Measurements from ENCODE around the gene SGSM1.

The SGSM1 gene

GRCh38 chr22:24855794-24856193 is 49.8 kb downstream of the SGSM1 start:
- H3K4me3 ChIP-seq (ENCODE audit: low read depth, low read length): no peak overlapping the region
- H3K4me1 ChIP-seq: no peaks in the 10 kb centered on the region
- H3K36me3 ChIP-seq: peaks cover 5% of the 10 kb centered on the region
- no peaks in the 10 kb centered on the region for H3K27me3 ChIP-seq
- no peak for DNase-seq
- no peaks in the 10 kb centered on the region for H3K9me3 ChIP-seq
- TF ChIP-seq, protein P1, sequence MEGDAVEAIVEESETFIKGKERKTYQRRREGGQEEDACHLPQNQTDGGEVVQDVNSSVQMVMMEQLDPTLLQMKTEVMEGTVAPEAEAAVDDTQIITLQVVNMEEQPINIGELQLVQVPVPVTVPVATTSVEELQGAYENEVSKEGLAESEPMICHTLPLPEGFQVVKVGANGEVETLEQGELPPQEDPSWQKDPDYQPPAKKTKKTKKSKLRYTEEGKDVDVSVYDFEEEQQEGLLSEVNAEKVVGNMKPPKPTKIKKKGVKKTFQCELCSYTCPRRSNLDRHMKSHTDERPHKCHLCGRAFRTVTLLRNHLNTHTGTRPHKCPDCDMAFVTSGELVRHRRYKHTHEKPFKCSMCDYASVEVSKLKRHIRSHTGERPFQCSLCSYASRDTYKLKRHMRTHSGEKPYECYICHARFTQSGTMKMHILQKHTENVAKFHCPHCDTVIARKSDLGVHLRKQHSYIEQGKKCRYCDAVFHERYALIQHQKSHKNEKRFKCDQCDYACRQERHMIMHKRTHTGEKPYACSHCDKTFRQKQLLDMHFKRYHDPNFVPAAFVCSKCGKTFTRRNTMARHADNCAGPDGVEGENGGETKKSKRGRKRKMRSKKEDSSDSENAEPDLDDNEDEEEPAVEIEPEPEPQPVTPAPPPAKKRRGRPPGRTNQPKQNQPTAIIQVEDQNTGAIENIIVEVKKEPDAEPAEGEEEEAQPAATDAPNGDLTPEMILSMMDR (IDR thresholded peaks at IDR 0.05; ENCODE audit: low read depth, low read length): no peak

DNA sequence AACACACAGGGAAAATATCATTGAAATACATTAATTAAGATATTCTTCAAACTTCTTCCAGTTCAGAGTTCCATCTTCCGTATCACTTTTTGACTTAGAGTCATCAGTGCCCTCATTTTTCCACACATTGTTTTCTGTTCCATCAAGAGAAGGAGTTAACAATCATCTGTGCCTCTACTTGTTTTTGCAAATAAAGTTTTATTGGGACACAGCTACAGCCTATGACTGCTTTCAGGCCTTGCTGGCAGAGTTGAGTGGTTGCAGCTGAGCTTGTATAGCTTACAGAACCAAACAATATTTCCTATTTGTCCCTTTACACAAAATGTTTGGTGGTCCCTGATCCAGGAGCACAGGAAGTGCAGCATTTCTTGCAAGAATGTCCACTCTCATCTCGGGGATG is 51.6 kb downstream of the SGSM1 start:
- TF ChIP-seq, protein P1 (IDR thresholded peaks at IDR 0.05; ENCODE audit: low read depth, low read length): no peak
- no peak overlapping the region for H3K4me3 ChIP-seq (ENCODE audit: low read depth, low read length)
- peaks cover 5% of the 10 kb centered on the region for H3K36me3 ChIP-seq
- no peaks in the 10 kb centered on the region for H3K4me1 ChIP-seq
- no peaks in the 10 kb centered on the region for H3K9me3 ChIP-seq
- H3K27me3 ChIP-seq: no peaks in the 10 kb centered on the region
- DNase-seq: no peak

DNA sequence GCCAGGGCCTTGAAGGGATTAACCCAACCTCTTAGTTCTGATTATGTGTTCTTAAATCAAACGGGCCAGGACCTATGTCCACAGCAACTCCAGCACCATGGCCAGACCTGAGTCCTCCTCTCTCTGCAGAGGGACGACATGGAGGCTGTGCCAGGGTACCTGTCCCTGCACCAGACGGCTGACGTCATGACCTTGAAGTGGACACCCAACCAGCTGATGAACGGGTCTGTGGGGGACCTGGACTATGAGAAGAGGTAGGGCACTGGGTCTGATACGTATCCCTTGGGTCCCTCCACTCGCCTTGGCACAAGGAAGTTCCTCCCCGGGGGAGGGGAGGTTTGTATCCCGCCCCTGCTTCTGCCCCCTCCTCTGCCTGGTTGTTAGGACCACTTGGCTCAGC is 53.6 kb downstream of the SGSM1 start:
- Histone ChIP-seq H3K36me3 (peaks cover 5% of the 10 kb centered on the region), H3K9me3 (no peaks in the 10 kb centered on the region), H3K4me1 (no peaks in the 10 kb centered on the region), H3K27me3 (no peaks in the 10 kb centered on the region), H3K4me3 (ENCODE audit: low read depth, low read length) (no peak overlapping the region)
- TF ChIP-seq, protein P1 (IDR thresholded peaks at IDR 0.05; ENCODE audit: low read depth, low read length): no peak
- DNase-seq: no peak

GRCh38 chr22:24865508-24865907 is 59.5 kb downstream of the SGSM1 start:
- no peaks in the 10 kb centered on the region for H3K9me3 ChIP-seq
- no peaks in the 10 kb centered on the region for H3K36me3 ChIP-seq
- TF ChIP-seq, protein P1 (IDR thresholded peaks at IDR 0.05; ENCODE audit: low read depth, low read length): no peak

GRCh38 chr22:24867323-24868022 is 61.5 kb downstream of the SGSM1 start:
- H3K4me1 ChIP-seq: no peaks in the 10 kb centered on the region
- no peaks in the 10 kb centered on the region for H3K27me3 ChIP-seq
- TF ChIP-seq, protein P1 (IDR thresholded peaks at IDR 0.05; ENCODE audit: low read depth, low read length): no peak
- no peaks in the 10 kb centered on the region for H3K9me3 ChIP-seq
- DNase-seq: no peak
- H3K36me3 ChIP-seq: no peaks in the 10 kb centered on the region
- H3K4me3 ChIP-seq (ENCODE audit: low read depth, low read length): no peak overlapping the region

More at GRCh38 chr22:24865508-24865907, 59.5 kb downstream of the SGSM1 start:
- H3K27me3 ChIP-seq: no peaks in the 10 kb centered on the region
- H3K4me1 ChIP-seq: no peaks in the 10 kb centered on the region
- no peak for DNase-seq
- no peak overlapping the region for H3K4me3 ChIP-seq (ENCODE audit: low read depth, low read length)

DNA sequence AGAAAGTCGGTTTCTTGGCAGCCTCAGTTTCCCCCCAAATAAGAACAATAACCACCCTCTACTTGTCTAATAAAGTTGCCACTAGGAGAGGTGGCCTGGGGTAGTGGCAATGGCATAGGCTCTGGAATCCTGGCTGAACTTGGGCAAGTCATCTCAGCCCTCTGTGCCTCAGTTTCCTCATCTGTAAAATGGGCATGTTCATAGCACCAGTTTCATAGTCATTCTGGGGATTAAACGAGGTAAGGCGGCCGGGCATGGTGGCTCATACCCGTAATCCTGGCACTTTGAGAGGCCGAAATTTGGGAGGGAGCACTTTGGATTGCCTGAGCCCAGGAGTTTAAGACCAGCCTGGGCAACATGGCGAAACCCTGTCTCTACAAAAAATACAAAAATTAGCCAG is 63.0 kb downstream of the SGSM1 start:
- TF ChIP-seq, protein P1 (IDR thresholded peaks at IDR 0.05; ENCODE audit: low read depth, low read length): no peak
- H3K4me3 ChIP-seq (ENCODE audit: low read depth, low read length): no peak overlapping the region
- DNase-seq: no peak
- H3K36me3 ChIP-seq: no peaks in the 10 kb centered on the region
- H3K9me3 ChIP-seq: no peaks in the 10 kb centered on the region
- H3K27me3 ChIP-seq: no peaks in the 10 kb centered on the region
- H3K4me1 ChIP-seq: no peaks in the 10 kb centered on the region
